IMR-90 (cell line): ENCODE data around the gene PPDPF.

Experiments
- BHLHE40 ChIP-seq: fragments of 150-350 bp; IDR thresholded peaks from 2 replicates; pipeline ENCODE4 v1.6.1; 2016; ENCODE audit warnings: mild to moderate bottlenecking, low read depth, low read length
- CEBPB ChIP-seq: IDR thresholded peaks from 2 replicates; pipeline ENCODE4 v1.6.1; 2012; ENCODE audit warnings: low read depth, low read length, improper control_type of control experiment
- CTCF ChIP-seq: conservative IDR thresholded peaks from 2 replicates; pipeline ENCODE4 v1.5.1; 2012; ENCODE audit warnings: mild to moderate bottlenecking, low read depth, low read length, improper control_type of control experiment
- FOS ChIP-seq: fragments of 150-350 bp; IDR thresholded peaks from 2 replicates; pipeline ENCODE4 v1.6.1; 2016; ENCODE audit warnings: low read depth, low read length
- MAFK ChIP-seq: IDR thresholded peaks from 2 replicates; pipeline ENCODE4 v1.6.1; 2012; ENCODE audit warnings: low read depth, low read length, improper control_type of control experiment
- POLR2A ChIP-seq: IDR thresholded peaks from 2 replicates; pipeline ENCODE4 v1.6.1; 2012; ENCODE audit warnings: mild to moderate bottlenecking, low read depth, low read length
- TF ChIP-seq, protein P1 (sequence below): fragments of 150-350 bp; IDR thresholded peaks from 2 replicates; pipeline ENCODE4 v1.6.1; 2017; ENCODE audit warnings: mild to moderate bottlenecking, antibody characterized with exemption, low read length, low read depth
- TF ChIP-seq, protein P2 (sequence below): fragments of 150-350 bp; IDR thresholded peaks from 2 replicates; pipeline ENCODE4 v1.6.1; 2016; ENCODE audit warnings: low read depth, mild to moderate bottlenecking, low read length, moderate library complexity, borderline replicate concordance

- TF ChIP-seq MAFK (no peak), CTCF (no peak), CEBPB (no peak), POLR2A (no peak), FOS (no peak), BHLHE40 (no peak)
- TF ChIP-seq, protein P1, sequence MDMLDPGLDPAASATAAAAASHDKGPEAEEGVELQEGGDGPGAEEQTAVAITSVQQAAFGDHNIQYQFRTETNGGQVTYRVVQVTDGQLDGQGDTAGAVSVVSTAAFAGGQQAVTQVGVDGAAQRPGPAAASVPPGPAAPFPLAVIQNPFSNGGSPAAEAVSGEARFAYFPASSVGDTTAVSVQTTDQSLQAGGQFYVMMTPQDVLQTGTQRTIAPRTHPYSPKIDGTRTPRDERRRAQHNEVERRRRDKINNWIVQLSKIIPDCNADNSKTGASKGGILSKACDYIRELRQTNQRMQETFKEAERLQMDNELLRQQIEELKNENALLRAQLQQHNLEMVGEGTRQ, result no peak
- TF ChIP-seq, protein P2, sequence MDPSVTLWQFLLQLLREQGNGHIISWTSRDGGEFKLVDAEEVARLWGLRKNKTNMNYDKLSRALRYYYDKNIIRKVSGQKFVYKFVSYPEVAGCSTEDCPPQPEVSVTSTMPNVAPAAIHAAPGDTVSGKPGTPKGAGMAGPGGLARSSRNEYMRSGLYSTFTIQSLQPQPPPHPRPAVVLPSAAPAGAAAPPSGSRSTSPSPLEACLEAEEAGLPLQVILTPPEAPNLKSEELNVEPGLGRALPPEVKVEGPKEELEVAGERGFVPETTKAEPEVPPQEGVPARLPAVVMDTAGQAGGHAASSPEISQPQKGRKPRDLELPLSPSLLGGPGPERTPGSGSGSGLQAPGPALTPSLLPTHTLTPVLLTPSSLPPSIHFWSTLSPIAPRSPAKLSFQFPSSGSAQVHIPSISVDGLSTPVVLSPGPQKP, result no peak
These were observed 35.3 kb downstream of the PPDPF start for GRCh38 chr20:63555661-63556381.
